Activated CD8-positive, alpha-beta T cell treated with anti-CD3 and anti-CD28 coated beads for 36 hours (primary cell): Measurements from ENCODE around the gene TMEM147. TPM values are rescaled to one million over a fixed set of nuclear protein-coding genes. Genes with fewer than 3 reads are reported as not detected.
"Not testable (repeated sequence)": the region's sequence is repeated elsewhere in the genome, so short reads cannot be mapped to it uniquely, and the experiment has no call there.

Experiments
- ATAC-seq: fragments of 200-7000 bp; cut with Tn5 transposase; one replicate; pipeline ENCODE4 v1.10.0; 2021; ENCODE audit warnings: mild to moderate bottlenecking, moderate library complexity
- CTCF ChIA-PET: fragments of 350-600 bp; sonication (Branson Sonifier 250); formaldehyde crosslinking; loops from one replicate; lab custom pipeline; 2021; ENCODE audit warnings: antibody characterized with exemption; lab: Charles Lee
- POLR2A ChIA-PET: fragments of 350-600 bp; sonication (Branson Sonifier 250); formaldehyde crosslinking; loops from one replicate; lab custom pipeline; 2021; ENCODE audit warnings: antibody characterized with exemption; lab: Charles Lee
- DNase-seq: peaks from one replicate; pipeline ENCODE4 v3.0.0-alpha.2; 2020
- H3K27ac Mint-ChIP-seq: one replicate; pipeline ENCODE4 v1.8.0; 2021; ENCODE audit warnings: mild to moderate bottlenecking, mixed read lengths
- H3K27me3 Mint-ChIP-seq: one replicate; pipeline ENCODE4 v1.8.0; 2021; ENCODE audit warnings: mixed read lengths
- H3K36me3 Mint-ChIP-seq: one replicate; pipeline ENCODE4 v1.8.0; 2021; ENCODE audit warnings: low read depth, mixed read lengths
- H3K4me1 Mint-ChIP-seq: one replicate; pipeline ENCODE4 v1.8.0; 2021; ENCODE audit warnings: low read depth, mixed read lengths
- H3K4me3 Mint-ChIP-seq: one replicate; pipeline ENCODE4 v1.8.0; 2021; ENCODE audit warnings: mild to moderate bottlenecking, moderate library complexity, mixed read lengths
- H3K9me3 Mint-ChIP-seq: one replicate; pipeline ENCODE4 v1.8.0; 2021; ENCODE audit warnings: mixed read lengths
- intact Hi-C: fragments of 100-400 bp; cut with micrococcal nuclease; formaldehyde crosslinking; loops from one replicate; pipeline ENCODE4 v1.10.0; 2022
- total RNA-seq, 2 experiments: library from RNA; stranded (reverse); gene quantifications; one replicate each; pipeline ENCODE4 v1.2.3, GENCODE V29; 2021
- TF ChIP-seq, protein P1 (sequence below): fragments of 200-600 bp; IDR thresholded peaks from one replicate; pipeline ENCODE4 v1.8.0; 2022; ENCODE audit warnings: antibody characterized with exemption, mild to moderate bottlenecking

The TMEM147 gene
- total RNA-seq, 2 experiments from 2014 or later: 81.7 to 86.6 TPM

- H3K4me1 Mint-ChIP-seq: no peaks in the 10 kb centered on the region
- no peak overlapping the region for H3K4me3 Mint-ChIP-seq
- no peak overlapping the region for H3K27ac Mint-ChIP-seq
- ChIA-PET POLR2A (interaction anchor here (1.0 kb wide), 1 partner anchor 37 kb away, joined by 4 read pairs; no protein-coding TSS in a partner anchor), CTCF (interaction anchor here (1.4 to 1.9 kb wide), 3 partner anchors 9 to 77 kb away, joined by 5 to 8 read pairs (median 6); no protein-coding TSS in a partner anchor)
- no peak for DNase-seq
- no peaks in the 10 kb centered on the region for H3K36me3 Mint-ChIP-seq
- peaks cover 11% of the 10 kb centered on the region for H3K27me3 Mint-ChIP-seq
- intact Hi-C loops: no loop called here
- ATAC-seq: no peak
- H3K9me3 Mint-ChIP-seq: no peaks in the 10 kb centered on the region
- TF ChIP-seq, protein P1, sequence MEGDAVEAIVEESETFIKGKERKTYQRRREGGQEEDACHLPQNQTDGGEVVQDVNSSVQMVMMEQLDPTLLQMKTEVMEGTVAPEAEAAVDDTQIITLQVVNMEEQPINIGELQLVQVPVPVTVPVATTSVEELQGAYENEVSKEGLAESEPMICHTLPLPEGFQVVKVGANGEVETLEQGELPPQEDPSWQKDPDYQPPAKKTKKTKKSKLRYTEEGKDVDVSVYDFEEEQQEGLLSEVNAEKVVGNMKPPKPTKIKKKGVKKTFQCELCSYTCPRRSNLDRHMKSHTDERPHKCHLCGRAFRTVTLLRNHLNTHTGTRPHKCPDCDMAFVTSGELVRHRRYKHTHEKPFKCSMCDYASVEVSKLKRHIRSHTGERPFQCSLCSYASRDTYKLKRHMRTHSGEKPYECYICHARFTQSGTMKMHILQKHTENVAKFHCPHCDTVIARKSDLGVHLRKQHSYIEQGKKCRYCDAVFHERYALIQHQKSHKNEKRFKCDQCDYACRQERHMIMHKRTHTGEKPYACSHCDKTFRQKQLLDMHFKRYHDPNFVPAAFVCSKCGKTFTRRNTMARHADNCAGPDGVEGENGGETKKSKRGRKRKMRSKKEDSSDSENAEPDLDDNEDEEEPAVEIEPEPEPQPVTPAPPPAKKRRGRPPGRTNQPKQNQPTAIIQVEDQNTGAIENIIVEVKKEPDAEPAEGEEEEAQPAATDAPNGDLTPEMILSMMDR: no peak
These were observed 41.9 kb downstream of the TMEM147 start for GRCh38 chr19:35587321-35587720.

GRCh38 chr19:35590875-35591274 is 45.4 kb downstream of the TMEM147 start:
- ChIA-PET POLR2A (interaction anchor here (1.5 kb wide), 1 partner anchor 37 kb away, joined by 3 read pairs; the partner anchor contains the start of gene RBM42), CTCF (interaction anchor here (1.0 to 4.1 kb wide), 3 partner anchors 9 to 42 kb away, joined by 3 to 36 read pairs (median 4); no protein-coding TSS in a partner anchor)
- intact Hi-C loops: no loop called here
- TF ChIP-seq, protein P1: no peak
- Mint-ChIP-seq H3K4me3 (no peak overlapping the region), H3K4me1 (no peaks in the 10 kb centered on the region), H3K27me3 (peaks cover 10% of the 10 kb centered on the region), H3K9me3 (no peaks in the 10 kb centered on the region), H3K27ac (no peak overlapping the region), H3K36me3 (no peaks in the 10 kb centered on the region)
- ATAC-seq: no peak
- DNase-seq: no peak

- Mint-ChIP-seq H3K4me1 (peaks cover 5% of the 10 kb centered on the region), H3K27ac (no peak overlapping the region), H3K4me3 (no peak overlapping the region), H3K9me3 (no peaks in the 10 kb centered on the region), H3K27me3 (peaks cover 7% of the 10 kb centered on the region), H3K36me3 (no peaks in the 10 kb centered on the region)
- DNase-seq (peak; percentile 55), ATAC-seq (peak; percentile 54)
- TF ChIP-seq, protein P1: peak; percentile 73
- CTCF ChIA-PET: interaction anchor here (0.7 to 4.1 kb wide), 19 partner anchors 9 to 240 kb away, joined by 3 to 36 read pairs (median 4); no protein-coding TSS in a partner anchor
- POLR2A ChIA-PET: interaction anchor here (0.6 to 1.5 kb wide), 2 partner anchors 36 to 130 kb away, joined by 3 to 4 read pairs; partner anchors contain the start of gene RBM42
- intact Hi-C loops: loop anchor here (2.0 kb wide), 1 partner anchor 81 kb away; no protein-coding TSS in a partner anchor
These were observed 46.8 kb downstream of the TMEM147 start for GRCh38 chr19:35592226-35592625.

- CTCF ChIA-PET: interaction anchor here (0.7 kb wide), 1 partner anchor 269 kb away, joined by 4 read pairs; no protein-coding TSS in a partner anchor
- H3K27me3 Mint-ChIP-seq, DNase-seq, H3K4me3 Mint-ChIP-seq, H3K27ac Mint-ChIP-seq, ATAC-seq, POLR2A ChIA-PET, intact Hi-C loops, H3K9me3 Mint-ChIP-seq, H3K36me3 Mint-ChIP-seq, H3K4me1 Mint-ChIP-seq: not testable (repeated sequence)
These were observed 49.6 kb downstream of the TMEM147 start for GRCh38 chr19:35595026-35595425.

DNA sequence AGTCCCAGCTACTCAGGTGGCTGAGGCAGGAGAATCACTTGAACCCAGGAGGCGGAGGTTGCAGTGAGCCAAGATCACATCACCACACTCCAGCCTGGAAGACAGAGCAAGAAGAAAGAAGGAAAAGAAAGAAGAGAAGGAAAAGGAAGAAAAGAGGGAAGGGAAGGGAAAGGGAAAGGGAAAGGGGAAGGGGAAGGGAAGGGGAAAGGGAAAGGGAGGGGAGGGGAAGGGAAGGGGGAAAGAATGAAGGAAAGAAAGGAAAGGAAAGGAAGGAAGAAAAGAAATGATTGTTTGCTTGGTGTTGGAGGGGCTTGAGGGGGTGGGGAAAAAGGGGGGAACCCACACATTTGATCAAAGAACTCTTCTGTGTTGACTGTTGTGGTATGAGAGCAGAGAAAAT is 50.5 kb downstream of the TMEM147 start:
- Mint-ChIP-seq H3K4me3 (no peak overlapping the region), H3K9me3 (no peaks in the 10 kb centered on the region), H3K27ac (no peak overlapping the region), H3K36me3 (no peaks in the 10 kb centered on the region), H3K4me1 (peaks cover 5% of the 10 kb centered on the region), H3K27me3 (peaks cover 8% of the 10 kb centered on the region)
- intact Hi-C loops: no loop called here
- ChIA-PET POLR2A (no interaction called here), CTCF (interaction anchor here (1.5 to 3.5 kb wide), 2 partner anchors 9 to 47 kb away, joined by 5 to 15 read pairs; no protein-coding TSS in a partner anchor)
- DNase-seq: no peak
- TF ChIP-seq, protein P1: no peak
- ATAC-seq: no peak
